SH-SY5Y (cell line): ENCODE data around the gene BHLHE40.

Experiments used
- GATA2 ChIP-seq: IDR thresholded peaks from 2 replicates; pipeline ENCODE4 v1.6.1; 2011; ENCODE audit warnings: mild to moderate bottlenecking, low read depth, low read length
- GATA3 ChIP-seq: IDR thresholded peaks from 2 replicates; pipeline ENCODE4 v1.6.1; 2011; ENCODE audit warnings: low read depth, mild to moderate bottlenecking, low read length, moderate library complexity

DNA sequence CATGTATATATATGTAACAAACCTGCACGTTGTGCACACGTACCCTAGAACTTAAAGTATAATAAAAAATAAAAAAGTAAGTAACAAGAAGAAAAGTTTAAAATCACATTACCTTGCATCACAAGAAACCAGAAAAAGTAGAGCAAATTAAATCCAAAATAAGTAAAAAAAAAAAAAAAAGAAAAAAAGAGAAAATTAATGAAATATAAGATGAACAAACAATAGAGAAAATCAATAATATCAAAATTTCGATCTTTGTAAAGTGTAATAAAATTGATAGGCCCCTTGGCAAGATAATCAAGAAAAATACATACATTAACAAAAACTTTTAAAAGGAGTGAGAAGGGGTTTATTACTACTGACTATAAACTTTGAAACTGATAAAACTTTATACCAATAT is 7.4 kb upstream of the BHLHE40 start:
- TF ChIP-seq GATA2 (no peak), GATA3 (no peak)
